HCT116 (cell line): ENCODE data around the gene SRCIN1. TPM values are rescaled to one million over a fixed set of nuclear protein-coding genes. Genes with fewer than 3 reads are reported as not detected.

Experiments used
- ATAC-seq: fragments of 200-7000 bp; cut with Tn5 transposase; 2 replicates; pipeline ENCODE4 v1.9.1; 2020; ENCODE audit warnings: mild to moderate bottlenecking, moderate library complexity
- BruUV-seq: library from RNA; stranded (reverse); fragments of 400-500 nt; replicated peaks from 2 replicates; lab custom pipeline; 2021; lab: Mats Ljungman, UMichigan
- CTCF ChIA-PET: fragments of 300-600 bp; sonication (Branson Sonifier 250); formaldehyde crosslinking; loops from one replicate; lab custom pipeline; 2021; ENCODE audit warnings: antibody characterized with exemption; lab: Charles Lee
- POLR2A ChIA-PET: fragments of 300-600, 350-600 bp; sonication (Branson Sonifier 250); formaldehyde crosslinking; loops from one replicate; lab custom pipeline; 2021; ENCODE audit warnings: antibody characterized with exemption; lab: Charles Lee
- RAD21 ChIA-PET, 2 experiments: fragments of 300-600 bp; sonication (Branson Sonifier 250); formaldehyde crosslinking; loops; one replicate each; lab custom pipeline; 2023; ENCODE audit warnings: low total read pairs in 2 of 2; ENCODE audit not compliant: uncharacterized antibody in 2 of 2, unreplicated experiment in 2 of 2, low non-redundant PET in 1 of 2; lab: Charles Lee
- DNase-seq: peaks from one replicate; pipeline ENCODE4 v3.0.0-alpha.2; 2010; ENCODE audit warnings: low read depth, low spot score
- H2AFZ ChIP-seq: fragments of 200-600 bp; shearing (Covaris generic), sonication (generic); 2 replicates; pipeline ENCODE4 v1.6.1; 2017; ENCODE audit warnings: low read depth, mixed run types, mixed read lengths, antibody characterized with exemption, low read length; ENCODE audit not compliant: poor library complexity, severe bottlenecking
- H3K27ac ChIP-seq: 2 replicates; pipeline ENCODE4 v1.5.1; 2012; ENCODE audit warnings: low read depth, low read length
- H3K27me3 ChIP-seq: fragments of 200-600 bp; sonication (generic); 2 replicates; pipeline ENCODE4 v1.6.1; 2016; ENCODE audit warnings: mixed run types, low read length, mixed read lengths; ENCODE audit not compliant: insufficient read depth
- H3K36me3 ChIP-seq, 2 experiments: fragments of 200-500 bp in 1 of 2; fragments of 200-600 bp in 1 of 2; sonication (Bioruptor generic) in 1 of 2; sonication (generic) in 1 of 2; 2 replicates each; pipeline versions ENCODE4 v1.5.1 to v1.6.1; 2014 to 2016; ENCODE audit warnings: low read length in 2 of 2, inconsistent platforms in 1 of 2, mixed read lengths in 1 of 2, mixed run types in 1 of 2; ENCODE audit not compliant: insufficient read depth in 2 of 2, control insufficient read depth in 1 of 2
- H3K4me1 ChIP-seq, 2 experiments: fragments of 200-600 bp in 1 of 2; sonication (generic) in 1 of 2; 2 replicates each; pipeline versions ENCODE4 v1.5.1 to v1.6.1; 2012 to 2017; ENCODE audit warnings: low read length in 2 of 2, inconsistent platforms in 1 of 2, mild to moderate bottlenecking in 1 of 2, mixed read lengths in 1 of 2, mixed run types in 1 of 2, moderate library complexity in 1 of 2; ENCODE audit not compliant: insufficient read depth in 2 of 2, control insufficient read depth in 1 of 2
- H3K4me2 ChIP-seq: fragments of 200-600 bp; sonication (generic); 2 replicates; pipeline ENCODE4 v1.6.1; 2017; ENCODE audit warnings: mixed run types, low read length, mixed read lengths
- H3K4me3 ChIP-seq, 2 experiments: fragments of 200-600 bp in 1 of 2; sonication (generic) in 1 of 2; replicated peaks in 1 of 2; 2 replicates each; pipeline ENCODE4 v1.5.1; 2011 to 2016; ENCODE audit warnings: low read length in 2 of 2, control low read depth in 1 of 2, low read depth in 1 of 2, mild to moderate bottlenecking in 1 of 2, mixed read lengths in 1 of 2, mixed run types in 1 of 2
- H3K79me2 ChIP-seq: fragments of 200-600 bp; sonication (generic); 2 replicates; pipeline ENCODE4 v1.6.1; 2017; ENCODE audit warnings: mild to moderate bottlenecking, mixed run types, low read length, moderate library complexity, mixed read lengths; ENCODE audit not compliant: insufficient read depth
- H3K9ac ChIP-seq: fragments of 200-600 bp; sonication (generic); 2 replicates; pipeline ENCODE4 v1.6.1; 2016; ENCODE audit warnings: low read length, mixed read lengths
- H3K9me2 ChIP-seq: fragments of 200-600 bp; sonication (generic), shearing (Covaris generic); 2 replicates; pipeline ENCODE4 v1.6.1; 2017; ENCODE audit warnings: mixed run types, mild to moderate bottlenecking, moderate library complexity; ENCODE audit not compliant: insufficient read depth
- H3K9me3 ChIP-seq, 2 experiments: fragments of 200-500 bp in 1 of 2; fragments of 200-600 bp in 1 of 2; sonication (Bioruptor generic) in 1 of 2; sonication (generic) in 1 of 2; 2 replicates each; pipeline ENCODE4 v1.6.1; 2014 to 2017; ENCODE audit warnings: low read length in 2 of 2, mixed read lengths in 2 of 2, inconsistent platforms in 1 of 2, low read depth in 1 of 2, mild to moderate bottlenecking in 1 of 2, mixed run types in 1 of 2, moderate library complexity in 1 of 2; ENCODE audit not compliant: control insufficient read depth in 1 of 2, insufficient read depth in 1 of 2
- H4K20me1 ChIP-seq: fragments of 200-600 bp; sonication (generic), shearing (Covaris generic); 2 replicates; pipeline ENCODE4 v1.6.1; 2017; ENCODE audit warnings: mixed run types, mild to moderate bottlenecking, moderate library complexity; ENCODE audit not compliant: insufficient read depth
- CBX3 ChIP-seq: IDR thresholded peaks from 2 replicates; pipeline ENCODE4 v1.6.1; 2012; ENCODE audit warnings: low read depth
- CEBPB ChIP-seq: IDR thresholded peaks from 2 replicates; pipeline ENCODE4 v1.6.1; 2012; ENCODE audit warnings: low read depth
- EZH2 ChIP-seq: fragments of 200-600 bp; sonication (generic); IDR thresholded peaks from 2 replicates; pipeline ENCODE4 v1.6.1; 2017; ENCODE audit warnings: antibody characterized with exemption, mixed run types
- SP1 ChIP-seq: IDR thresholded peaks from 2 replicates; pipeline ENCODE4 v1.6.1; 2012; ENCODE audit warnings: low read depth
- intact Hi-C: fragments of 100-400 bp; cut with micrococcal nuclease; formaldehyde crosslinking; loops from 2 replicates; pipeline ENCODE4 v1.10.0; 2022
- total RNA-seq: library from RNA; stranded (reverse); gene quantifications from one replicate; pipeline ENCODE4 v1.2.1, GENCODE V29; 2021; ENCODE audit not compliant: unreplicated experiment
- TF ChIP-seq, protein P1 (sequence below): IDR thresholded peaks from 2 replicates; pipeline ENCODE4 v1.6.1; 2012; ENCODE audit warnings: low read depth

SRCIN1 gene
- total RNA-seq, 1 experiment from 2014 or later = 10.5 TPM

GRCh38 chr17:38536661-38537060, 69.1 kb downstream of the SRCIN1 start (continued):
- TF ChIP-seq, protein P1, sequence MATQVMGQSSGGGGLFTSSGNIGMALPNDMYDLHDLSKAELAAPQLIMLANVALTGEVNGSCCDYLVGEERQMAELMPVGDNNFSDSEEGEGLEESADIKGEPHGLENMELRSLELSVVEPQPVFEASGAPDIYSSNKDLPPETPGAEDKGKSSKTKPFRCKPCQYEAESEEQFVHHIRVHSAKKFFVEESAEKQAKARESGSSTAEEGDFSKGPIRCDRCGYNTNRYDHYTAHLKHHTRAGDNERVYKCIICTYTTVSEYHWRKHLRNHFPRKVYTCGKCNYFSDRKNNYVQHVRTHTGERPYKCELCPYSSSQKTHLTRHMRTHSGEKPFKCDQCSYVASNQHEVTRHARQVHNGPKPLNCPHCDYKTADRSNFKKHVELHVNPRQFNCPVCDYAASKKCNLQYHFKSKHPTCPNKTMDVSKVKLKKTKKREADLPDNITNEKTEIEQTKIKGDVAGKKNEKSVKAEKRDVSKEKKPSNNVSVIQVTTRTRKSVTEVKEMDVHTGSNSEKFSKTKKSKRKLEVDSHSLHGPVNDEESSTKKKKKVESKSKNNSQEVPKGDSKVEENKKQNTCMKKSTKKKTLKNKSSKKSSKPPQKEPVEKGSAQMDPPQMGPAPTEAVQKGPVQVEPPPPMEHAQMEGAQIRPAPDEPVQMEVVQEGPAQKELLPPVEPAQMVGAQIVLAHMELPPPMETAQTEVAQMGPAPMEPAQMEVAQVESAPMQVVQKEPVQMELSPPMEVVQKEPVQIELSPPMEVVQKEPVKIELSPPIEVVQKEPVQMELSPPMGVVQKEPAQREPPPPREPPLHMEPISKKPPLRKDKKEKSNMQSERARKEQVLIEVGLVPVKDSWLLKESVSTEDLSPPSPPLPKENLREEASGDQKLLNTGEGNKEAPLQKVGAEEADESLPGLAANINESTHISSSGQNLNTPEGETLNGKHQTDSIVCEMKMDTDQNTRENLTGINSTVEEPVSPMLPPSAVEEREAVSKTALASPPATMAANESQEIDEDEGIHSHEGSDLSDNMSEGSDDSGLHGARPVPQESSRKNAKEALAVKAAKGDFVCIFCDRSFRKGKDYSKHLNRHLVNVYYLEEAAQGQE = no peak
- no peak for TF ChIP-seq CEBPB
- no peak for TF ChIP-seq SP1
- TF ChIP-seq CBX3 = no peak

DNA sequence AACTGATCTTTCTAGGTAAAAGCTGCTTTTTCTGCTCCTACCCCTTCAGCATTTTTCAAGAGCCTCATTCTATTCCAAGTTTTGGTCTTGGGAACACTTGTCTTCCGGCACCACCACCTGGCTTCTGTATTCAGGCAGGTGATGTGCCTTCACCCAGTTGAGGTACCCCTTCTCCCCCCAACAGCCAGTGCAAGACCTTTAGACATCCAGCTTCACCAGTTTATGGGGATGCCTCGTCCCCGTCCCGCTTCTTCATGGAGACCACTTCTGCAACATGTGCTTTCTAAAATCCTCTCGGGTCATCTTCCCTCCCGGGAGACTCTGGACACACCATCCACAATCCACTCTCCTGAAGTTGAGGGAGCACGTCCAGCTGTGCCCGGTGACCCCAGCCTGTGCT, 69.9 kb downstream of the SRCIN1 start:
- no peaks in the 10 kb centered on the region for H3K79me2 ChIP-seq
- no peaks in the 10 kb centered on the region for H3K27me3 ChIP-seq
- DNase-seq (no peak), ATAC-seq (no peak)
- POLR2A ChIA-PET = no interaction called here
- H3K4me3 ChIP-seq = no peak overlapping the region
- CTCF ChIA-PET = interaction anchor here (0.7 to 1.1 kb wide), 2 partner anchors 22 to 23 kb away, joined by 3 read pairs; no protein-coding TSS in a partner anchor
- no peak overlapping the region for H3K4me2 ChIP-seq
- H3K9ac ChIP-seq = no peak overlapping the region
- H2AFZ ChIP-seq = no peak overlapping the region
- H3K27ac ChIP-seq = no peak overlapping the region
- no peaks in the 10 kb centered on the region for H3K9me3 ChIP-seq
- H3K9me2 ChIP-seq = no peaks in the 10 kb centered on the region
- intact Hi-C loops = loop anchor here (2.0 kb wide), 1 partner anchor 43 kb away; no protein-coding TSS in a partner anchor
- RAD21 ChIA-PET = no interaction called here
- no peak for TF ChIP-seq EZH2
- H3K36me3 ChIP-seq = no peaks in the 10 kb centered on the region
- BruUV-seq = no TSS peak
- H3K4me1 ChIP-seq = no peaks in the 10 kb centered on the region
- no peaks in the 10 kb centered on the region for H4K20me1 ChIP-seq
